Right lobe of liver (tissue), 4 donors: Measurements from ENCODE around the gene GFI1.

Experiments
- POLR2A ChIP-seq: fragments of 450-650 bp; IDR thresholded peaks from one replicate; pipeline ENCODE4 v1.6.1; 2017; ENCODE audit warnings: antibody characterized with exemption, mild to moderate bottlenecking
- TF ChIP-seq, protein P1 (sequence below), 4 donors: fragments of 200-600 bp in 3 of 4; fragments of 450-650 bp in 1 of 4; IDR thresholded peaks; one replicate each; pipeline versions ENCODE4 v1.5.1 to v1.8.0; 2016 to 2022; ENCODE audit warnings: antibody characterized with exemption in 4 of 4, mild to moderate bottlenecking in 2 of 4
- donor health status: DM: no; HTN: no; CAD: no.
- donor health status: DM: no; HTN: no; CAD: no.
- donor health status: DM: no; HTN: yes; CAD: no.

GRCh38 chr1:92500552-92500951, 13.8 kb upstream of the GFI1 start:
- TF ChIP-seq, protein P1, sequence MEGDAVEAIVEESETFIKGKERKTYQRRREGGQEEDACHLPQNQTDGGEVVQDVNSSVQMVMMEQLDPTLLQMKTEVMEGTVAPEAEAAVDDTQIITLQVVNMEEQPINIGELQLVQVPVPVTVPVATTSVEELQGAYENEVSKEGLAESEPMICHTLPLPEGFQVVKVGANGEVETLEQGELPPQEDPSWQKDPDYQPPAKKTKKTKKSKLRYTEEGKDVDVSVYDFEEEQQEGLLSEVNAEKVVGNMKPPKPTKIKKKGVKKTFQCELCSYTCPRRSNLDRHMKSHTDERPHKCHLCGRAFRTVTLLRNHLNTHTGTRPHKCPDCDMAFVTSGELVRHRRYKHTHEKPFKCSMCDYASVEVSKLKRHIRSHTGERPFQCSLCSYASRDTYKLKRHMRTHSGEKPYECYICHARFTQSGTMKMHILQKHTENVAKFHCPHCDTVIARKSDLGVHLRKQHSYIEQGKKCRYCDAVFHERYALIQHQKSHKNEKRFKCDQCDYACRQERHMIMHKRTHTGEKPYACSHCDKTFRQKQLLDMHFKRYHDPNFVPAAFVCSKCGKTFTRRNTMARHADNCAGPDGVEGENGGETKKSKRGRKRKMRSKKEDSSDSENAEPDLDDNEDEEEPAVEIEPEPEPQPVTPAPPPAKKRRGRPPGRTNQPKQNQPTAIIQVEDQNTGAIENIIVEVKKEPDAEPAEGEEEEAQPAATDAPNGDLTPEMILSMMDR (IDR thresholded peaks at IDR 0.05), result no peak
- no peak for TF ChIP-seq POLR2A
